ENCODE results near the gene RFX7.

RFX7 gene

DNA sequence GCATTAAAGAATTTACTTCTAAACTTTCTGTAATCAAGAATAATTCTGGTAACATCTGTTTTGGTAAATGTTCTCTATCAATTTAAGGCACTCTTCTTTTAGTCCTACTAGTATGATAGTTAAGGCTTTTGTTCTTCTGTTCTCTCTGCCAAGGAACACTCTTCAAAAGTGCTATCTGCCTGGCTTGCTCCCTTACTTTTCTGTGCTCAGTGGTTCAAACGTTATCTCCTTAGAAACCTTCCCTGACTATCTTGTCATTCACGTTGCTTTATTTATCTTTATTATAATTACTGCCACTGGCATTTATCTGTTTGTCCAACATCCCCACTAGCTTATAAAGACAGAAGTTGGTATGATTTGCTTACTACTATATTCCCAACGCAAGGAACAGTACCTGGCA lies 59.2 kb downstream of the RFX7 start:
- ChIA-PET CTCF (no interaction called here), POLR2A (ENCODE audit: low non-redundant PET) (no interaction called here)
- no peak for DNase-seq (ENCODE audit: low spot score)
- TF ChIP-seq, protein P1, sequence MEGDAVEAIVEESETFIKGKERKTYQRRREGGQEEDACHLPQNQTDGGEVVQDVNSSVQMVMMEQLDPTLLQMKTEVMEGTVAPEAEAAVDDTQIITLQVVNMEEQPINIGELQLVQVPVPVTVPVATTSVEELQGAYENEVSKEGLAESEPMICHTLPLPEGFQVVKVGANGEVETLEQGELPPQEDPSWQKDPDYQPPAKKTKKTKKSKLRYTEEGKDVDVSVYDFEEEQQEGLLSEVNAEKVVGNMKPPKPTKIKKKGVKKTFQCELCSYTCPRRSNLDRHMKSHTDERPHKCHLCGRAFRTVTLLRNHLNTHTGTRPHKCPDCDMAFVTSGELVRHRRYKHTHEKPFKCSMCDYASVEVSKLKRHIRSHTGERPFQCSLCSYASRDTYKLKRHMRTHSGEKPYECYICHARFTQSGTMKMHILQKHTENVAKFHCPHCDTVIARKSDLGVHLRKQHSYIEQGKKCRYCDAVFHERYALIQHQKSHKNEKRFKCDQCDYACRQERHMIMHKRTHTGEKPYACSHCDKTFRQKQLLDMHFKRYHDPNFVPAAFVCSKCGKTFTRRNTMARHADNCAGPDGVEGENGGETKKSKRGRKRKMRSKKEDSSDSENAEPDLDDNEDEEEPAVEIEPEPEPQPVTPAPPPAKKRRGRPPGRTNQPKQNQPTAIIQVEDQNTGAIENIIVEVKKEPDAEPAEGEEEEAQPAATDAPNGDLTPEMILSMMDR (conservative IDR thresholded peaks at IDR 0.05; ENCODE audit: low read depth) = no peak
- H3K27ac ChIP-seq = no peak overlapping the region

GRCh38 chr15:56180851-56181250 lies 62.8 kb downstream of the RFX7 start:
- CTCF ChIA-PET = no interaction called here
- no peak for DNase-seq (ENCODE audit: low spot score)

GRCh38 chr15:56176996-56177395 lies 66.7 kb downstream of the RFX7 start:
- ChIA-PET POLR2A (ENCODE audit: low non-redundant PET) (no interaction called here), CTCF (interaction anchor here (0.6 kb wide), 1 partner anchor 49 kb away, joined by 5 read pairs; no protein-coding TSS in a partner anchor)
- H3K27ac ChIP-seq = no peak overlapping the region
- TF ChIP-seq, protein P1 (conservative IDR thresholded peaks at IDR 0.05; ENCODE audit: low read depth) = no peak
- DNase-seq (ENCODE audit: low spot score) = no peak

More at GRCh38 chr15:56180851-56181250, 62.8 kb downstream of the RFX7 start:
- TF ChIP-seq, protein P1 (conservative IDR thresholded peaks at IDR 0.05; ENCODE audit: low read depth) = no peak
- POLR2A ChIA-PET (ENCODE audit: low non-redundant PET) = no interaction called here
- H3K27ac ChIP-seq = no peak overlapping the region

DNA sequence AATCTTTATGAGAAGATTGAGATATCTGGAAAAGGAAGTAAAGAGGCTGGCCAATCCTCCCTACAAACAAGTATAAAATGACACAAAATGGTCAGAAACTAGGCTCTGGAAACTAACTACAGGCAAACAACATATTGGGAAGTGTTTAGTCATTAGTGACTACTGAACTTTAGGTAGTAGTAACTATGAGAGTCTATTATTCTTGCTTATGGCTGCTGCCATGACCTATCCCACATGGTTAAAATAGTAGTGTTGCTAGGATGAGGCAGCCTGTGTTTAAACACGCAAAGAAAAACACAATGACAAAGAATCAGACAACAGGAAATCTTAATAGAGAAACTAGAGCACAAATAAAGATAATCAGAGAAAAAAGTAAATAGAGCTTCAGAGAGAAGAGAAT lies 67.9 kb downstream of the RFX7 start:
- no peak overlapping the region for H3K27ac ChIP-seq
- CTCF ChIA-PET = interaction anchor here (0.6 kb wide), 2 partner anchors 14 to 81 kb away, joined by 4 read pairs; no protein-coding TSS in a partner anchor
- DNase-seq (ENCODE audit: low spot score) = no peak
- POLR2A ChIA-PET (ENCODE audit: low non-redundant PET) = no interaction called here
- TF ChIP-seq, protein P1 (conservative IDR thresholded peaks at IDR 0.05; ENCODE audit: low read depth) = no peak

- TF ChIP-seq, protein P1 (conservative IDR thresholded peaks at IDR 0.05; ENCODE audit: low read depth) = no peak
- no peak for DNase-seq (ENCODE audit: low spot score)
- no peak overlapping the region for H3K27ac ChIP-seq
- POLR2A ChIA-PET (ENCODE audit: low non-redundant PET) = no interaction called here
- CTCF ChIA-PET = no interaction called here
Measured at GRCh38 chr15:56174649-56175048, 69.0 kb downstream of the RFX7 start.

DNA sequence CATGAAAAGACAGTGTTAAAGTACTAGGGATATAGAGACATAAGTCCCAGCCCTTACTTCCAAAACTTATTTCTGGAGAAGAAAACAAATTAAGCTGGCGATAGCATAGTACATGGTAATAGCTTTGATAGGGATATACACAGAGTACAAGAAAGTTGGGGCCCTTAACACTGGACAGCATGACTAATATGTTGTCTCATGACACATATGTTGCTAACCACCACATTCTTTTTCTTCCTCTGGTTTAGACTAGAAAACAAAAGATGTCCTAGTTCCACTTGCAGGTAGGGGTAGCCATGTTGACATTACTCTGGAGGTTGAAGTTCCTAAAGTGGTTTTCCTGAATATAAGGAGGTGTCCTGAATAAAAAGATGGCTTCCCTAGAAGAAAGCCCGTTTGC lies 75.3 kb downstream of the RFX7 start:
- ChIA-PET POLR2A (ENCODE audit: low non-redundant PET) (no interaction called here), CTCF (no interaction called here)
- no peak overlapping the region for H3K27ac ChIP-seq

More for the DNA sequence above, 75.3 kb downstream of the RFX7 start:
- TF ChIP-seq, protein P1 (conservative IDR thresholded peaks at IDR 0.05; ENCODE audit: low read depth) = no peak
- peak; percentile 31 for DNase-seq (ENCODE audit: low spot score)
